ENCODE results near the gene CFAP99.
A peak's percentile ranks its signal among the peaks of the same experiment; 100 is the strongest.

CFAP99 gene

GRCh38 chr4:2412534-2412884, 6.2 kb upstream of the CFAP99 start:
- DNase-seq (ENCODE audit: low read depth): no peak

GRCh38 chr4:2412885-2413716, 5.7 kb upstream of the CFAP99 start:
- DNase-seq (ENCODE audit: low read depth): peak; percentile 82

GRCh38 chr4:2413821-2414610, 4.7 kb upstream of the CFAP99 start:
- DNase-seq (ENCODE audit: low read depth): no peak

- no peak for DNase-seq (ENCODE audit: low read depth)
Observed at GRCh38 chr4:2415213-2415612, 3.5 kb upstream of the CFAP99 start.

GRCh38 chr4:2415881-2416563, 2.7 kb upstream of the CFAP99 start:
- DNase-seq (ENCODE audit: low read depth): no peak

GRCh38 chr4:2416564-2417225, 2.1 kb upstream of the CFAP99 start:
- DNase-seq (ENCODE audit: low read depth): no peak

GRCh38 chr4:2417226-2417764, 1.5 kb upstream of the CFAP99 start:
- no peak for DNase-seq (ENCODE audit: low read depth)

GRCh38 chr4:2417765-2418649, 748 bp upstream of the CFAP99 start, which contains the start of gene ZFYVE28:
TSS of gene ZFYVE28 (minus strand) at chr4:2418645. CDS start at chr4:2418323, 322 bp downstream.
- no peak for DNase-seq (ENCODE audit: low read depth)

GRCh38 chr4:2419814-2420213, 1.1 kb downstream of the CFAP99 start:
- DNase-seq (ENCODE audit: low read depth): no peak

- DNase-seq (ENCODE audit: low read depth): no peak
Observed at GRCh38 chr4:2421928-2422327, 3.2 kb downstream of the CFAP99 start.

- DNase-seq (ENCODE audit: low read depth): no peak
Observed at GRCh38 chr4:2423066-2423465, 4.3 kb downstream of the CFAP99 start.

GRCh38 chr4:2423695-2424094, 4.9 kb downstream of the CFAP99 start:
- DNase-seq (ENCODE audit: low read depth): no peak

- no peak for DNase-seq (ENCODE audit: low read depth)
Observed at GRCh38 chr4:2424581-2424980, 5.8 kb downstream of the CFAP99 start.

GRCh38 chr4:2425386-2426068, 6.8 kb downstream of the CFAP99 start:
- no peak for DNase-seq (ENCODE audit: low read depth)

- DNase-seq (ENCODE audit: low read depth): no peak
Observed at GRCh38 chr4:2426069-2426397, 7.3 kb downstream of the CFAP99 start.

GRCh38 chr4:2426711-2427275, 8.0 kb downstream of the CFAP99 start:
- DNase-seq (ENCODE audit: low read depth): no peak

- DNase-seq (ENCODE audit: low read depth): no peak
Observed at GRCh38 chr4:2427383-2428334, 8.9 kb downstream of the CFAP99 start.

- DNase-seq (ENCODE audit: low read depth): no peak
Observed at GRCh38 chr4:2428496-2429213, 9.9 kb downstream of the CFAP99 start.

Measured in HS-27A (cell line).